ENCODE data around the gene UBE2J2.
"Not testable (repeated sequence)": the region's sequence is repeated elsewhere in the genome, so short reads cannot be mapped to it uniquely, and the experiment has no call there.

Gene UBE2J2

GRCh38 chr1:1273512-1274298 is at the start of gene UBE2J2:
Gene UBE2J2, minus strand, starts transcription at chr1:1273854. Its CDS starts 5,862 bp downstream, at chr1:1267992.
- in situ Hi-C loops (cut with HindIII; ENCODE audit: low sequenced_read_pairs) = no loop called here

DNA sequence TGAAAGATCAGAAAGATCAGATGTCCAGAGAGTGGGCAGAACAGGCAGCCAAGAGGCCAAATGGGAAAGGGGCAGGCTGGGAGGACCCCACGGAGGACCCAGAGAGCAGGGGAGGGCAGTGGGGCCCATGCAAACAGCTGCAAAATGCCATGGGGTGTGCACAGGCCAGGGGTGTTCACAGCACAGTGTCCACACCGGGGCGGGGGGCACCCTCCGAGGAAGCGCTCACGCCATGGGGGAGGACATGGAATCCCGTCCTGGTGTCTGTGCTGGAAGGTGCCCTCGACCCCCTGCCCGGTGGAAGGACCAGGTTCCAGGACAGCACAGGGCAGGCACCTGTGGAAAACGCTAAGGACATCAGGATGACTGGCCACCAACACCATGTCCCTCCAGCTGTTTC is 49.3 kb upstream of the UBE2J2 start:
- in situ Hi-C loops (cut with HindIII; ENCODE audit: low sequenced_read_pairs) = no loop called here

GRCh38 chr1:1322418-1322817 is 48.8 kb upstream of the UBE2J2 start:
- in situ Hi-C loops (cut with HindIII; ENCODE audit: low sequenced_read_pairs) = no loop called here

DNA sequence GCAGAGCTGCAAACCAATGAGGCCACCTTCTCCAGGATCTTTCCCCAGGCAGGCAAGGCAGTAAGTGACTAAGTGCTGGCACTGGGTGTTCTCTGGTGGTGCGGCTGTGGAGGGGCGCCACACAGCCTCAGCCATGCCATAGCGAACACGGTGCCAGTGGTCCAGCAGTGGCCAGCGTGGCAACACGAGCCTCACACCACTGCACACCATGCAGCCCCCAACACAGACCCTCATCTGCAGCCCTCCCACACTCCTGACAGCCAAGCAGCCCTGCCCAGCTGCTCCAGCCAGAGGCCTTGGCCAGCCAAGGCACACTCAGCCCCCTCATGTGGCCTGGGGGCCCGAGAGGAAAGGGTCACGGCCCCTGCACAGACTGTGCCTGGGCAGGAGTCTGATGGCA is 47.8 kb upstream of the UBE2J2 start:
- in situ Hi-C loops (cut with HindIII; ENCODE audit: low sequenced_read_pairs) = no loop called here

DNA sequence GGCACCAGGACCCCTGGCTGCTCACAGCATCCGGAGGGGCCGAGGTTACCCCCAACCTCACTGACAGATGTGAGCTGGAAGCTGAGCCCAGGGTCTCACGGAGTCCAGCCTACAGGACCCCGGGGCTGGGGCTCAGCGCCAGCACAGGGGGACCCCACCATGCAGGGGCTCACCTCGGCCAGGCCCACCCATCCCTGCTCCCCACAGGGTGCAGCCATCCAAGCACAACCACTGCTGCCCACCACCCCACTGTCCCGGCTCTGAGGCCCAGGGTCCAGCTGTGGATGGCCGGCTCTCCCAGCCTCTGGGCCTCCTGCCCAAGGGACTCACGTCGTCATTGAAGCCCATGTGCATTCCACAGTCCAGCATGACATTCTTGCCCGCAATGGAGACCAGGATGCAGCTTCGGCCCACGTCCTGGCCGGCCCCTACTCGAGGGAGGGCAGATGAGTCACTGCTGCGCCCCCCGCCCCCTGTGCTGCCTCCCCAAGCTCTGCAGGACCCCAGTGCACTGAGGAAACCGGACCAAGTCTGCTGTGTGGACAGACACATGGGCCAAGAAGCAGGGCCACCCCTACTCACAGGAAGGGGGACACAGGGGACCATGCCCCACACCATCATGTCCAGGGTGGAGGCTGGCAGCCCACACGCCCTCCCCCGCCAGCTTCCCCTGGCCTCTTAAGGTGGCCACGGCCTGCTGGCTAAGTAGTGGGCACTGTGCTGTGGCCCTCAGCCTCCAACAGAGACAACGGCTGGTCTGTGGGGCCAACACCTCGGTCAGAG is 47.2 kb upstream of the UBE2J2 start:
- in situ Hi-C loops (cut with HindIII; ENCODE audit: low sequenced_read_pairs) = no loop called here

- in situ Hi-C loops (cut with HindIII; ENCODE audit: low sequenced_read_pairs) = no loop called here
These were observed 45.9 kb upstream of the UBE2J2 start for GRCh38 chr1:1319646-1319941.

GRCh38 chr1:1318777-1319645 is 45.4 kb upstream of the UBE2J2 start:
- in situ Hi-C loops (cut with HindIII; ENCODE audit: low sequenced_read_pairs) = no loop called here

DNA sequence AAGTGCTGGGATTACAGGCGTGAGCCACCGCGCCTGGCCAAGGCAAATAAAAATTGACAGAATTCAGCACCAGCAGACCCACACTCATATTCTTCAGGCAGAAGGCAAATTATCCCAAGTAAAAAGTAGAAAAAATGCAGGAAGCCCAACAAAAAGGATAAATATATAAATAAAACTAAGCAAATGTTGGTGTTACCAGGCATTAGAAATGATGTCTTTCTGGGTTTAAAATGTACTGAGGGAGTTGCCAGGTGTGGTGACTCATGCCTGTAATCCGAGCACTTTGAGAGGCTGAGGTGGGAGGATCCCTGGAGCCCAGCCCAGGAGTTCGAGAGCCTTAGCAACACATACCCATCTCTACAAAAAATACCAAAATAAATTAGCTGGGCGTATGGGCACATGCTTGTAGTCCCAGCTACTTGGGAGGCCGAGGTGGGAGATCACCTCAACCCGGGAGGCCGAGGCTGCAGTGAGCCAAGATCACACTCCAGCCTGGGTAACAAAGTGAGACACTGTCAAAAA is 44.5 kb upstream of the UBE2J2 start:
- in situ Hi-C loops (cut with HindIII; ENCODE audit: low sequenced_read_pairs) = no loop called here

GRCh38 chr1:1317420-1317819 is 43.8 kb upstream of the UBE2J2 start:
- in situ Hi-C loops (cut with HindIII; ENCODE audit: low sequenced_read_pairs) = no loop called here

DNA sequence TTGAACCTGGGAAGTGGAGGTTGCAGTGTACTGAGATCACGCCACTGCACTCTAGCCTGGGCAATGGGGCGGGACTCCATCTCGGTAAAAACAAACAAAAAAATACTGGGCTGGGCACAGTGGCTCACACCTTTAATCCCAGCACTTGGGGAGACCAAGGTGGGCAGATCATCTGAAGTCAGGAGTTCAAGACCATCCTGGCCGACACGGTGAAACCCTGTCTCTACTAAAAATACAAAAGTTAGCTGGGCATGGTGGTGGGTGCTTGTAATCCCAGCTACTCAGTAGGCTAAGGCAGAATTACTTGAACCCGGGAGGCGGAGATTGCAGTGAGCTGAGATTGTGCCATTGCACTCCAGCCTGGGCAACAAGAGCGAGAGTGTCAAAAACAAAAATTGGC is 42.5 kb upstream of the UBE2J2 start:
- in situ Hi-C loops (cut with HindIII; ENCODE audit: low sequenced_read_pairs) = not testable (repeated sequence)

GRCh38 chr1:1315435-1315954 is 41.8 kb upstream of the UBE2J2 start:
- in situ Hi-C loops (cut with HindIII; ENCODE audit: low sequenced_read_pairs) = no loop called here

DNA sequence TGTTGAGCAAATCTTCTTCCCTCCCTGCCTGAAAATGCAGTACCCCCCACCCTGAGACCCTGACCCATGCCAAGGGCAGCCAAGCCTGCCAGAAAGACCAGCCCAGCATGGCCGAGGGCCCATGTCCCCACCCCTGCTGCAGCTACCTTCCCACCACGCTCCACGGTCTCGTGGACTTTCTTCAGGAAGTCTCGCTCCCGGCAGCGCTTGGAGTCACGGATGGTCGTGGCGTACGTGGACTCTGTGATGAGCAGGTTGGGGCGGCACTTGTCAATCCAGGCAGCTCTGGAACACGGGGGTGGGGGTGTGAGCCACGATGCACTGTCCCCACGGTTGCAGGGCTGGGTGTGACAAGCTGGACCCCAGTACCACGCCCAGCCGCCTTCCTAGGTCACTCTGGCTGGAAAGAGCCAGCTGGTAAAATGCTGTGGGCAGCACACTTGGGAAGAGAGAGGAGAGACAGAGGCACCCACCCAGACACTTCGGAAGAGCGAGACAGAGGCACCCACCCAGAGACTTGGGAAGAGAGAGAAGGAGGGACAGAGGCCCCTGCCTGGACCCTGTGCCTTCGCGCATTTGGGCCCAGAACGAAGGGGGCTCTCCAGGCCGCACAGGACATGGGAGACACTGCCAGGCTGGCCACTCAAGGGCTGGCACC is 41.2 kb upstream of the UBE2J2 start:
- in situ Hi-C loops (cut with HindIII; ENCODE audit: low sequenced_read_pairs) = no loop called here

GRCh38 chr1:1314237-1314586 is 40.6 kb upstream of the UBE2J2 start:
- in situ Hi-C loops (cut with HindIII; ENCODE audit: low sequenced_read_pairs) = no loop called here

- in situ Hi-C loops (cut with HindIII; ENCODE audit: low sequenced_read_pairs) = no loop called here
These were observed 40.0 kb upstream of the UBE2J2 start for GRCh38 chr1:1313500-1314236.

DNA sequence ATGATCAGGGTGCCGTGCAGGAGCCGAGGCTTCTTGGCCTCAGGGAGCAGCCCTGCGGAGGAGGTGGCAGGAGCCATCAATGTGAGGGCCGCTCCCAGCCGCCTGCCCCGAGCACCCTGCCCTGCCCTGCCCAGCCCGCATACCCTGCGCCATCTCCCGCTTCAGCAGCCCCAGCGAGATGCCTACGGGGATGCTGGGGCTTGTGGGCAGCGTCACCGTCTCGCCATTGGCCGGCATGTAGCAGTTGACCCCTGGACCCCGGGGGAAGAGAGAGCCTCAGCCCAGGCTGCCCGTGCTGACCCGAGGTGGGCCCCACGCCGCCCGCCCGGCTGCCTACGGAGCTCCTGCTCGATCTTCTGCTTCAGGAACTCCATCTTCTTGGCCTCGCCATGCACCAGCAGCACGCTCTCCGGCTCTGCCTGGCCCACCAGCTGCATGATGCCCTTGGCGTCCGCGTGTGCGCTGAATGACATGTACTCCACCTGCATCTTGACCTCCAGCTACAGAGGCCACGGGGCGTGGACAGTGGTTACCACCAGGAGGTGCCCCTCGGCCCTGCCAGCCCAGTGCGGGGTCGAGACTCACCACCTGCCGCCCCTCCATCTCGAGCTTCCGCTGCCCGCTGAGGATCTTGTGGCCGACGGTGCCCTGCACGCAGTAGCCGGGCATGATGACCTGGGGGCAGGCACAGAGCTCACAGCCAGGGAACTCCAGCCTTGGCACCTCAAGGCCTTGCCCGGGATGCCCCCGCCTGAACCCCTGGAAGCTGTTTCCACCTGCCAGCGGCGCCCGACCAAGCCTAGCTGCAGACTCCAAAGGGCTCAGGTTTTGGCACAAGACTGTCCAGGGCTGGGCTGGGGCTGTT is 39.0 kb upstream of the UBE2J2 start:
- in situ Hi-C loops (cut with HindIII; ENCODE audit: low sequenced_read_pairs) = no loop called here

DNA sequence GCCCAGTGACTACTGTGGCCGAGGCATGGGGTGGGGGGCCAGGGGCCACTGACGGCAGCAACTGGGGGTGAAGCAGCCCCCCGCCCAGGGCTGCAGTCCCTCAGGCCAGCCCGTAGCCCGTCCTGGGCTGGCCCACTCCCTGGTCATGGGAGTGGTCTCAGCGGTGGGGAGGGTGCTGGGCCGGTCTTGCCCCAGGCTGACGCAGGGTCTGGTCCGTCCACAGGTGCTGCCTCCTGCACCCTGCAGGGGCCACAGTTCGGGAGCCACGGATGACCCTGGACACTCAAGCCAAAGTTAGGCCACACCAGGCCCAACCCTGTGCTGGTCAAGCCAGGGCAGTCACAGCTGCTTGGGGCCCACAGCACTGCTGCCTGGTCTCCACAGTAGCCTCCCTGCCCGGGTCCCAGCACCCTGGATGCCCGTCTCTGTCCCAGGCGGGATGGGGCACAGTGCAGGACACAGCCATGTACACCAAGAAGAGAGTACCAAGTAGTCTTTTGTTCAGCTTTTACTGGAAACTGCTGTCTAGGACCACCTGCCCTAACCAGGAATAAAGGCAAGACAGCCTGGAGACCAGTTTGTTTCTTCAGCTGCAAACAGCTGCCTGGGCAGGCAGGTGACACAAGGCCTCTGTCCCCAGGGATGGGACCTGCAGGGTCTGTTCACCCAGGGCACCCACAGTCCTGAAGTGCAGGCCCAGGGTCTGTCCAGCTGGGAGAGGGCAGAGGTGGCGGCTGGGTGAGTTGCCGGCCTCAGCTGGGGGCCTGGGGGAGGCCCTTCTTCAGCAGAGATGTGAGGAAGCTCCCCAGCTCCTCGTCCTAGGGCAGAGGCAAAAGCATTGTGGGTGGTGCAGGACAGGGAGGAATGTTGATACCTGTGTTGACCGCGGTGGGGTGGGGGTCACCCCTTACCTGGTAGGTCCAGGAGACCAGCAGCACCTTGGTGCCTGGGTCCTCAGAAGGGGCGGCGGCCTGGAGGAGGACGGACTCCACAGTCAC is 37.8 kb upstream of the UBE2J2 start:
- in situ Hi-C loops (cut with HindIII; ENCODE audit: low sequenced_read_pairs) = no loop called here

GRCh38 chr1:1310476-1311053 is 36.9 kb upstream of the UBE2J2 start:
- in situ Hi-C loops (cut with HindIII; ENCODE audit: low sequenced_read_pairs) = no loop called here

GRCh38 chr1:1310109-1310385 is 36.4 kb upstream of the UBE2J2 start:
- in situ Hi-C loops (cut with HindIII; ENCODE audit: low sequenced_read_pairs) = no loop called here
